IMR-90 (cell line): ENCODE measurements around the gene PLD6. TPM values are rescaled to one million over a fixed set of nuclear protein-coding genes. Genes with fewer than 3 reads are reported as not detected.
A peak's percentile ranks its signal among the peaks of the same experiment; 100 is the strongest.

Experiments
- ATAC-seq: fragments of 200-7000 bp; cut with Tn5 transposase; 2 replicates; pipeline ENCODE4 v1.9.1; 2020; ENCODE audit warnings: low read depth, mild to moderate bottlenecking, moderate library complexity
- BruUV-seq: library from RNA; stranded (reverse); fragments of 400-500 nt; replicated peaks from 2 replicates; lab custom pipeline; 2021; lab: Mats Ljungman, UMichigan
- CTCF ChIA-PET: fragments of 300-600 bp; formaldehyde crosslinking; extraction: SDS; loops from one replicate; lab custom pipeline; 2021; ENCODE audit warnings: antibody characterized with exemption; lab: Yijun Ruan, JAX
- POLR2A ChIA-PET: fragments of 300-600 bp; sonication (Branson Sonifier 250); formaldehyde crosslinking; loops from one replicate; lab custom pipeline; 2022; ENCODE audit warnings: antibody characterized with exemption; ENCODE audit not compliant: unreplicated experiment; lab: Charles Lee
- DNase-seq: peaks from one replicate; pipeline ENCODE4 v3.0.0; 2013
- H2AFZ ChIP-seq: replicated peaks from 2 replicates; pipeline ENCODE3; 2013; ENCODE audit warnings: low read length, mild to moderate bottlenecking; ENCODE audit not compliant: poor library complexity
- H2AK5ac ChIP-seq: 2 replicates; pipeline ENCODE4 v1.6.1; 2013; ENCODE audit warnings: low read depth, low read length, inconsistent platforms
- H2AK9ac ChIP-seq: replicated peaks from 2 replicates; pipeline ENCODE3; 2013; ENCODE audit warnings: mild to moderate bottlenecking, low read depth, low read length, moderate library complexity; ENCODE audit not compliant: poor library complexity
- H2BK120ac ChIP-seq: 2 replicates; pipeline ENCODE4 v1.6.1; 2013; ENCODE audit warnings: low read depth, low read length, inconsistent platforms
- H2BK15ac ChIP-seq: 3 replicates; pipeline ENCODE4 v1.6.1; 2013; ENCODE audit warnings: low read depth, low read length, inconsistent platforms
- H2BK20ac ChIP-seq: 2 replicates; pipeline ENCODE4 v1.6.1; 2013; ENCODE audit warnings: low read depth, mild to moderate bottlenecking, inconsistent platforms, low read length, moderate library complexity
- H2BK5ac ChIP-seq: 2 replicates; pipeline ENCODE4 v1.6.1; 2013; ENCODE audit warnings: mild to moderate bottlenecking, low read depth, low read length, inconsistent platforms; ENCODE audit not compliant: poor library complexity, severe bottlenecking
- H3K14ac ChIP-seq: replicated peaks from 2 replicates; pipeline ENCODE4 v1.6.1; 2013; ENCODE audit warnings: low read depth, low read length, inconsistent platforms
- H3K18ac ChIP-seq: 2 replicates; pipeline ENCODE4 v1.6.1; 2013; ENCODE audit warnings: low read depth, low read length, control low read depth
- H3K23ac ChIP-seq: 2 replicates; pipeline ENCODE4 v1.6.1; 2013; ENCODE audit warnings: low read depth, low read length, inconsistent platforms
- H3K27ac ChIP-seq: 2 replicates; pipeline ENCODE4 v1.5.1; 2013; ENCODE audit warnings: mild to moderate bottlenecking, control low read depth, low read length; ENCODE audit not compliant: insufficient read depth
- H3K27me3 ChIP-seq: 2 replicates; pipeline ENCODE4 v1.6.1; 2013; ENCODE audit warnings: low read length; ENCODE audit not compliant: control insufficient read depth, insufficient read depth
- H3K36me3 ChIP-seq: 2 replicates; pipeline ENCODE4 v1.6.1; 2013; ENCODE audit warnings: low read length, mixed read lengths; ENCODE audit not compliant: control insufficient read depth, insufficient read depth
- H3K4ac ChIP-seq: 2 replicates; pipeline ENCODE4 v1.6.1; 2013; ENCODE audit warnings: low read depth, low read length, inconsistent platforms
- H3K4me1 ChIP-seq: 2 replicates; pipeline ENCODE4 v1.6.1; 2013; ENCODE audit warnings: low read length, mixed read lengths; ENCODE audit not compliant: control insufficient read depth, insufficient read depth
- H3K4me2 ChIP-seq: 2 replicates; pipeline ENCODE4 v1.6.1; 2013; ENCODE audit warnings: low read depth, mild to moderate bottlenecking, control low read depth, low read length, moderate library complexity
- H3K4me3 ChIP-seq: 2 replicates; pipeline ENCODE4 v1.5.1; 2013; ENCODE audit warnings: low read depth, mild to moderate bottlenecking, control low read depth, low read length, moderate library complexity; ENCODE audit not compliant: insufficient read depth
- H3K56ac ChIP-seq: 2 replicates; pipeline ENCODE4 v1.6.1; 2013; ENCODE audit warnings: low read length, inconsistent platforms; ENCODE audit not compliant: insufficient read depth; ENCODE audit errors: extremely low read depth
- H3K79me1 ChIP-seq, 2 experiments: 2 replicates each; pipeline ENCODE4 v1.6.1; 2013; ENCODE audit warnings: low read length in 2 of 2, inconsistent platforms in 1 of 2, low read depth in 1 of 2
- H3K9ac ChIP-seq: 2 replicates; pipeline ENCODE4 v1.6.1; 2013; ENCODE audit warnings: low read depth, low read length, control low read depth
- H3K9me1 ChIP-seq: 2 replicates; pipeline ENCODE4 v1.6.1; 2013; ENCODE audit warnings: low read length, inconsistent platforms; ENCODE audit not compliant: insufficient read depth
- H3K9me3 ChIP-seq: 2 replicates; pipeline ENCODE4 v1.6.1; 2013; ENCODE audit warnings: low read length; ENCODE audit not compliant: control insufficient read depth, insufficient read depth
- H4K20me1 ChIP-seq: 2 replicates; pipeline ENCODE4 v1.6.1; 2013; ENCODE audit warnings: low read length, inconsistent platforms; ENCODE audit not compliant: insufficient read depth
- H4K5ac ChIP-seq: 2 replicates; pipeline ENCODE4 v1.6.1; 2013; ENCODE audit warnings: mild to moderate bottlenecking, low read depth, low read length, control low read depth
- H4K8ac ChIP-seq, 2 experiments: 2 replicates each; pipeline ENCODE4 v1.6.1; 2013; ENCODE audit warnings: low read depth in 2 of 2, low read length in 2 of 2, control low read depth in 1 of 2, inconsistent platforms in 1 of 2
- H4K91ac ChIP-seq: 2 replicates; pipeline ENCODE4 v1.6.1; 2013; ENCODE audit warnings: low read depth, low read length, inconsistent platforms; ENCODE audit not compliant: insufficient read depth
- BHLHE40 ChIP-seq: fragments of 150-350 bp; IDR thresholded peaks from 2 replicates; pipeline ENCODE4 v1.6.1; 2016; ENCODE audit warnings: mild to moderate bottlenecking, low read depth, low read length
- CEBPB ChIP-seq: IDR thresholded peaks from 2 replicates; pipeline ENCODE4 v1.6.1; 2012; ENCODE audit warnings: low read depth, low read length, improper control_type of control experiment
- CHD1 ChIP-seq: IDR thresholded peaks from 2 replicates; pipeline ENCODE4 v1.6.1; 2012; ENCODE audit warnings: low read depth, low read length, improper control_type of control experiment
- CTCF ChIP-seq: conservative IDR thresholded peaks from 2 replicates; pipeline ENCODE4 v1.5.1; 2012; ENCODE audit warnings: mild to moderate bottlenecking, low read depth, low read length, improper control_type of control experiment
- ELK1 ChIP-seq: fragments of 150-350 bp; IDR thresholded peaks from 2 replicates; pipeline ENCODE4 v1.6.1; 2016; ENCODE audit warnings: low read depth, mild to moderate bottlenecking, low read length, moderate library complexity, borderline replicate concordance
- FOS ChIP-seq: fragments of 150-350 bp; IDR thresholded peaks from 2 replicates; pipeline ENCODE4 v1.6.1; 2016; ENCODE audit warnings: low read depth, low read length
- MAFK ChIP-seq: IDR thresholded peaks from 2 replicates; pipeline ENCODE4 v1.6.1; 2012; ENCODE audit warnings: low read depth, low read length, improper control_type of control experiment
- MAZ ChIP-seq: IDR thresholded peaks from 2 replicates; pipeline ENCODE4 v1.6.1; 2012; ENCODE audit warnings: low read depth, mild to moderate bottlenecking, low read length, improper control_type of control experiment, moderate library complexity, borderline replicate concordance
- MXI1 ChIP-seq: IDR thresholded peaks from 2 replicates; pipeline ENCODE4 v1.6.1; 2012; ENCODE audit warnings: low read depth, mild to moderate bottlenecking, low read length, moderate library complexity, borderline replicate concordance
- NFE2L2 ChIP-seq: fragments of 150-350 bp; IDR thresholded peaks from 2 replicates; pipeline ENCODE4 v1.6.1; 2016; ENCODE audit warnings: low read depth, mild to moderate bottlenecking, low read length
- POLR2A ChIP-seq: IDR thresholded peaks from 2 replicates; pipeline ENCODE4 v1.6.1; 2012; ENCODE audit warnings: mild to moderate bottlenecking, low read depth, low read length
- RAD21 ChIP-seq: IDR thresholded peaks from 2 replicates; pipeline ENCODE4 v1.6.1; 2012; ENCODE audit warnings: low read length, improper control_type of control experiment
- RCOR1 ChIP-seq: IDR thresholded peaks from 2 replicates; pipeline ENCODE4 v1.6.1; 2012; ENCODE audit warnings: mild to moderate bottlenecking, low read length, improper control_type of control experiment; ENCODE audit not compliant: insufficient replicate concordance
- RFX5 ChIP-seq: IDR thresholded peaks from 2 replicates; pipeline ENCODE4 v1.8.0; 2012; ENCODE audit warnings: low read depth, mild to moderate bottlenecking, low read length, moderate library complexity
- SMC3 ChIP-seq: fragments of 150-350 bp; IDR thresholded peaks from 2 replicates; pipeline ENCODE4 v1.6.1; 2016; ENCODE audit warnings: low read depth, mild to moderate bottlenecking, antibody characterized with exemption, low read length, moderate library complexity
- USF2 ChIP-seq: fragments of 150-350 bp; IDR thresholded peaks from 2 replicates; pipeline ENCODE4 v1.6.1; 2017; ENCODE audit warnings: mild to moderate bottlenecking, antibody characterized with exemption, low read length, low read depth
- WGBS, 2 experiments: methylation state at CpG; one replicate each; pipeline versions ENCODE4 v1.1.5 to v1.1.7; 2013; ENCODE audit warnings: missing lambda C conversion rate in 2 of 2; ENCODE audit not compliant: insufficient read length in 1 of 2; ENCODE audit errors: extremely low coverage in 2 of 2; 5-methylcytosine and 5-hydroxymethylcytosine counted together
- dilution Hi-C: fragments of 300-500 bp; cut with HindIII; formaldehyde crosslinking; loops from one replicate; pipeline ENCODE4 v1.14.3; 2018; ENCODE audit warnings: low sequenced_read_pairs; ENCODE audit not compliant: unreplicated experiment
- in situ Hi-C: fragments of 300-500 bp; cut with MboI; formaldehyde crosslinking; loops from 3 replicates; pipeline ENCODE4 v1.14.3; 2019; ENCODE audit warnings: low sequenced_read_pairs, inconsistent platforms, mixed read lengths
- intact Hi-C: fragments of 100-400 bp; cut with micrococcal nuclease; formaldehyde crosslinking; loops from 2 replicates; pipeline ENCODE4 v1.10.0; 2022
- polyA plus RNA-seq, 3 experiments: library from polyadenylated mRNA; depleted of rRNA; stranded (reverse); fragments of >200 nt; gene quantifications; 2 replicates each; pipeline ENCODE4 v1.2.3, GENCODE V29; 2012; ENCODE audit warnings: low replicate concordance in 1 of 3
- total RNA-seq: library from RNA; depleted of rRNA; stranded (reverse); fragments of >200 nt; gene quantifications from 2 replicates; pipeline ENCODE4 v1.2.3, GENCODE V29; 2012

The PLD6 gene
- total and polyA plus RNA-seq, 2 of the 4 experiments (the other 2 are of a cell fraction): 1.1 to 1.5 TPM

- Histone ChIP-seq H2BK20ac (no peak overlapping the region), H2AK5ac (no peak overlapping the region), H3K4me1 (no peaks in the 10 kb centered on the region), H3K4ac (no peak overlapping the region), H3K23ac (no peak overlapping the region), H4K91ac (no peak overlapping the region), H3K79me1 (peaks cover 0 to 24% of the 10 kb centered on the region in 2 experiments; a peak in 1 of 4 replicates), H2BK5ac (no peak overlapping the region), H2BK15ac (no peak overlapping the region), H3K14ac (no peak overlapping the region), H4K20me1 (peaks cover 7% of the 10 kb centered on the region; the same call in 1 of the 2 replicates), H3K18ac (no peak overlapping the region), H4K5ac (no peak overlapping the region), H3K27me3 (no peaks in the 10 kb centered on the region), H3K9me3 (no peaks in the 10 kb centered on the region), H3K36me3 (peaks cover 61% of the 10 kb centered on the region), H2AK9ac (peak overlapping the region; percentile 28), H2BK120ac (no peak overlapping the region), H2AFZ (no peak overlapping the region), H3K9ac (no peak overlapping the region), H3K56ac (no peak overlapping the region), H3K4me2 (no peak overlapping the region), H4K8ac (no peak overlapping the region), H3K9me1 (peaks cover 7% of the 10 kb centered on the region; the same call in 1 of the 2 replicates), H3K4me3 (no peak overlapping the region), H3K27ac (no peak overlapping the region)
- TF ChIP-seq SMC3 (no peak), CEBPB (no peak), MAZ (no peak), CTCF (no peak), USF2 (no peak), ELK1 (no peak), NFE2L2 (no peak), MAFK (no peak), RFX5 (no peak), RCOR1 (no peak), CHD1 (no peak), FOS (no peak), BHLHE40 (no peak), MXI1 (no peak), POLR2A (no peak), RAD21 (no peak)
- intact Hi-C loops (no loop called here), dilution Hi-C loops (no loop called here), in situ Hi-C loops (no loop called here)
- DNase-seq (no peak), ATAC-seq (no peak)
- ChIA-PET CTCF (no interaction called here), POLR2A (no interaction called here)
- WGBS, 2 experiments: 83% methylated on average over 1 of the region's 10 CpGs; no CpG with 5 or more reads in 1 of the 2 experiments
- BruUV-seq: no TSS peak
Measured at GRCh38 chr17:17213775-17214174, 7.6 kb upstream of the PLD6 start.
